Neural cell (in vitro differentiated cells): ENCODE results near the gene RYR1.

Source experiments
- CTCF ChIP-seq: fragments of 450-650 bp; IDR thresholded peaks from 2 replicates; pipeline ENCODE4 v1.5.1; 2014; ENCODE audit warnings: antibody characterized with exemption, mild to moderate bottlenecking, moderate library complexity; ENCODE audit not compliant: poor library complexity, severe bottlenecking
- EP300 ChIP-seq: fragments of 450-650 bp; conservative IDR thresholded peaks from 2 replicates; pipeline ENCODE4 v1.6.1; 2014; ENCODE audit warnings: antibody characterized with exemption, mild to moderate bottlenecking, moderate library complexity; ENCODE audit not compliant: poor library complexity, severe bottlenecking
- EZH2 ChIP-seq: fragments of 200-600, 300-800 bp; shearing (Covaris generic), sonication (generic); IDR thresholded peaks from 2 replicates; pipeline ENCODE4 v1.6.1; 2014; ENCODE audit warnings: antibody characterized with exemption, low read length, borderline replicate concordance, mild to moderate bottlenecking; ENCODE audit not compliant: insufficient read depth, poor library complexity, severe bottlenecking
- POLR2AphosphoS5 ChIP-seq: IDR thresholded peaks from 2 replicates; pipeline ENCODE4 v1.6.1; 2012
- RAD21 ChIP-seq: fragments of 450-650 bp; conservative IDR thresholded peaks from 2 replicates; pipeline ENCODE4 v1.6.1; 2014; ENCODE audit warnings: antibody characterized with exemption, mild to moderate bottlenecking, moderate library complexity
- TAF1 ChIP-seq: IDR thresholded peaks from 2 replicates; pipeline ENCODE4 v1.6.1; 2012; ENCODE audit warnings: low read depth

DNA sequence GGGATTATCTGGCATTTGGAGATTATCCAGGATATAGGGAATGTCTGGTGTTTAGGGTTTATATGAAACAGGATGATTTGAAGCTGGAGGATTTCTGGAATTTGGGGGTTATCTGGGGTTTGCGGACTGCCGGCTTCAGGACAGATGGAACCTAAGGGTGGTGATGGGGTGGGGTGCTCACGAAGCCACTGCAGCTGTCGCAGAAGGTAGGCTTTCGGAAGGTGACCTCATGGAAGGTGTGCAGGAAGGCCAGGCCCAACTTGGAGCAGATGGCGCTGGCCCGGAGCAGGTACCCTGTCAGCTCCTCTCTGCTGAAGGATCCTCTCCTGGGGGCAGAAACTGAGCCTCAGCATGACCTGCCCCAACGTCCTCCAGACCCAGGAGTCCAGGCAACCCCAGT, 21.0 kb upstream of the RYR1 start:
- no peak for TF ChIP-seq EZH2
- no peak for TF ChIP-seq CTCF
- no peak for TF ChIP-seq POLR2AphosphoS5
- no peak for TF ChIP-seq TAF1
- TF ChIP-seq EP300, result no peak
- no peak for TF ChIP-seq RAD21
